ENCODE results near the gene TTYH3.
"Not testable (repeated sequence)": the region's sequence is repeated elsewhere in the genome, so short reads cannot be mapped to it uniquely, and the experiment has no call there.

TTYH3 gene

GRCh38 chr7:2689343-2689847 lies 57.6 kb downstream of the TTYH3 start:
- H3K27me3 ChIP-seq (ENCODE audit: insufficient read depth, poor library complexity, severe bottlenecking) = peaks cover 20% of the 10 kb centered on the region
- H3K36me3 ChIP-seq (ENCODE audit: low read depth) = no peaks in the 10 kb centered on the region
- no peak overlapping the region for H3K27ac ChIP-seq (ENCODE audit: poor library complexity, severe bottlenecking)
- no peak for TF ChIP-seq CTCF (IDR thresholded peaks at IDR 0.05; ENCODE audit: poor library complexity, severe bottlenecking)
- H3K4me1 ChIP-seq (ENCODE audit: insufficient read depth, poor library complexity, severe bottlenecking) = no peaks in the 10 kb centered on the region
- ATAC-seq (ENCODE audit: low read depth) (no peak), DNase-seq (ENCODE audit: low spot score) (no peak)
- no peaks in the 10 kb centered on the region for H3K9me3 ChIP-seq (ENCODE audit: severe bottlenecking)
- H3K4me3 ChIP-seq (ENCODE audit: severe bottlenecking) = no peak overlapping the region

GRCh38 chr7:2689951-2690705 lies 58.3 kb downstream of the TTYH3 start:
- peaks cover 20% of the 10 kb centered on the region for H3K27me3 ChIP-seq (ENCODE audit: insufficient read depth, poor library complexity, severe bottlenecking)
- DNase-seq (ENCODE audit: low spot score) (no peak), ATAC-seq (ENCODE audit: low read depth) (no peak)
- H3K36me3 ChIP-seq (ENCODE audit: low read depth) = no peaks in the 10 kb centered on the region
- H3K9me3 ChIP-seq (ENCODE audit: severe bottlenecking) = no peaks in the 10 kb centered on the region
- H3K4me3 ChIP-seq (ENCODE audit: severe bottlenecking) = no peak overlapping the region
- H3K4me1 ChIP-seq (ENCODE audit: insufficient read depth, poor library complexity, severe bottlenecking) = no peaks in the 10 kb centered on the region
- TF ChIP-seq CTCF (IDR thresholded peaks at IDR 0.05; ENCODE audit: poor library complexity, severe bottlenecking) = no peak
- H3K27ac ChIP-seq (ENCODE audit: poor library complexity, severe bottlenecking) = no peak overlapping the region

- TF ChIP-seq CTCF (IDR thresholded peaks at IDR 0.05; ENCODE audit: poor library complexity, severe bottlenecking) = no peak
- Histone ChIP-seq H3K36me3 (ENCODE audit: low read depth) (no peaks in the 10 kb centered on the region), H3K4me1 (ENCODE audit: insufficient read depth, poor library complexity, severe bottlenecking) (no peaks in the 10 kb centered on the region), H3K9me3 (ENCODE audit: severe bottlenecking) (no peaks in the 10 kb centered on the region), H3K27me3 (ENCODE audit: insufficient read depth, poor library complexity, severe bottlenecking) (peaks cover 20% of the 10 kb centered on the region), H3K27ac (ENCODE audit: poor library complexity, severe bottlenecking) (no peak overlapping the region), H3K4me3 (ENCODE audit: severe bottlenecking) (no peak overlapping the region)
- DNase-seq (ENCODE audit: low spot score) (no peak), ATAC-seq (ENCODE audit: low read depth) (no peak)
Measured at GRCh38 chr7:2691011-2691707, 59.4 kb downstream of the TTYH3 start.

- not testable (repeated sequence) for H3K27ac ChIP-seq (ENCODE audit: poor library complexity, severe bottlenecking); H3K9me3 ChIP-seq (ENCODE audit: severe bottlenecking); H3K4me1 ChIP-seq (ENCODE audit: insufficient read depth, poor library complexity, severe bottlenecking); H3K4me3 ChIP-seq (ENCODE audit: severe bottlenecking); H3K36me3 ChIP-seq (ENCODE audit: low read depth); ATAC-seq (ENCODE audit: low read depth); DNase-seq (ENCODE audit: low spot score)
- peaks cover 20% of the 10 kb centered on the region for H3K27me3 ChIP-seq (ENCODE audit: insufficient read depth, poor library complexity, severe bottlenecking)
Measured at GRCh38 chr7:2691932-2692439, 60.2 kb downstream of the TTYH3 start.

GRCh38 chr7:2692543-2692942 lies 60.8 kb downstream of the TTYH3 start:
- Histone ChIP-seq H3K27ac (ENCODE audit: poor library complexity, severe bottlenecking) (no peak overlapping the region), H3K4me3 (ENCODE audit: severe bottlenecking) (no peak overlapping the region), H3K27me3 (ENCODE audit: insufficient read depth, poor library complexity, severe bottlenecking) (peaks cover 18% of the 10 kb centered on the region), H3K36me3 (ENCODE audit: low read depth) (no peaks in the 10 kb centered on the region), H3K4me1 (ENCODE audit: insufficient read depth, poor library complexity, severe bottlenecking) (no peaks in the 10 kb centered on the region), H3K9me3 (ENCODE audit: severe bottlenecking) (no peaks in the 10 kb centered on the region)
- DNase-seq (ENCODE audit: low spot score) (no peak), ATAC-seq (ENCODE audit: low read depth) (no peak)
- no peak for TF ChIP-seq CTCF (IDR thresholded peaks at IDR 0.05; ENCODE audit: poor library complexity, severe bottlenecking)

- H3K9me3 ChIP-seq (ENCODE audit: severe bottlenecking); ATAC-seq (ENCODE audit: low read depth); H3K36me3 ChIP-seq (ENCODE audit: low read depth); H3K27ac ChIP-seq (ENCODE audit: poor library complexity, severe bottlenecking); DNase-seq (ENCODE audit: low spot score); H3K4me1 ChIP-seq (ENCODE audit: insufficient read depth, poor library complexity, severe bottlenecking); H3K4me3 ChIP-seq (ENCODE audit: severe bottlenecking): not testable (repeated sequence)
- H3K27me3 ChIP-seq (ENCODE audit: insufficient read depth, poor library complexity, severe bottlenecking) = peaks cover 11% of the 10 kb centered on the region
Measured at GRCh38 chr7:2693420-2694121, 61.8 kb downstream of the TTYH3 start.

GRCh38 chr7:2694122-2694436 lies 62.3 kb downstream of the TTYH3 start:
- not testable (repeated sequence) for H3K27me3 ChIP-seq (ENCODE audit: insufficient read depth, poor library complexity, severe bottlenecking); H3K36me3 ChIP-seq (ENCODE audit: low read depth); H3K9me3 ChIP-seq (ENCODE audit: severe bottlenecking); DNase-seq (ENCODE audit: low spot score); H3K27ac ChIP-seq (ENCODE audit: poor library complexity, severe bottlenecking); ATAC-seq (ENCODE audit: low read depth); H3K4me1 ChIP-seq (ENCODE audit: insufficient read depth, poor library complexity, severe bottlenecking); H3K4me3 ChIP-seq (ENCODE audit: severe bottlenecking)
